HFFc6 (cell line): ENCODE data around the gene NRGN. TPM values are rescaled to one million over a fixed set of nuclear protein-coding genes. Genes with fewer than 3 reads are reported as not detected.

ENCODE experiments used
- DNase-seq: peaks from one replicate; pipeline ENCODE4 v3.0.0-alpha.2; 2018
- H3K27ac Mint-ChIP-seq: 2 replicates; pipeline ENCODE4 v1.8.0; 2020; ENCODE audit warnings: mild to moderate bottlenecking, mixed read lengths
- H3K27me3 Mint-ChIP-seq: 2 replicates; pipeline ENCODE4 v1.8.0; 2021; ENCODE audit warnings: mild to moderate bottlenecking, moderate library complexity, mixed read lengths; ENCODE audit not compliant: insufficient read depth
- H3K36me3 Mint-ChIP-seq: 2 replicates; pipeline ENCODE4 v1.8.0; 2021; ENCODE audit warnings: low read depth, mixed read lengths
- H3K4me1 Mint-ChIP-seq: 2 replicates; pipeline ENCODE4 v1.8.0; 2020; ENCODE audit warnings: low read depth, mixed read lengths
- H3K4me3 Mint-ChIP-seq: 2 replicates; pipeline ENCODE4 v1.8.0; 2020; ENCODE audit warnings: mild to moderate bottlenecking, moderate library complexity, mixed read lengths
- H3K9me3 Mint-ChIP-seq: 2 replicates; pipeline ENCODE4 v1.8.0; 2020; ENCODE audit warnings: mild to moderate bottlenecking, mixed read lengths
- total RNA-seq, 6 experiments: library from RNA; stranded (reverse); fragmentation: NEBNext Ultra II Directional; extraction: Animal tissue kit (Norgen Biotek cat#: 25700); gene quantifications; 2 replicates in 1 of 6; 3 replicates in 5 of 6; pipeline ENCODE4 v1.2.3, GENCODE V29; 2021
- TF ChIP-seq, protein P1 (sequence below): fragments of 200-600 bp; sonication (generic); IDR thresholded peaks from 2 replicates; pipeline ENCODE4 v1.5.0; 2021; ENCODE audit warnings: antibody characterized with exemption, mild to moderate bottlenecking

The NRGN gene
- total RNA-seq, 6 experiments from 2014 or later = 3.8 to 6.5 (median 5.4) TPM

DNA sequence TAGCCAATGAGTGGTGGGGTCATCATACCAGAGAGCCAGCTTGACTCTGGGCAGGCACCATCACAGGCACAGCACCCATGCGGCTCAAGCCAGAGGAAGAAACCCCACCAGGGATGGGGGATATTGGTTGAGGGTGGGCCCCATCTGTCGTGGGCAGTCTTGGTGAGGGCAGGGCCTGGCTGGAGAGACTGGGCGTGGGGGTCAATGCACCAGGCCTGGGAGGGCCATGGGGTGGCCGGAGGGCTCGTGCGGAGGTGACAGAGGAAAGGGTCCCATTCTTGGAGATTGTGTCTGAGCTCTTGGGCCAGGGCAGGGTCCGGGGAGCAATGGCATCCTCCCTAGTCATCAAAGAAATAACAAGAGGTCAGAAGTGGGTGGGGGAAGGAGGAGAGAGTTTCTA, 13.9 kb downstream of the NRGN start:
- no peak overlapping the region; the same call in 1 of the 2 replicates for H3K27ac Mint-ChIP-seq
- no peak overlapping the region for H3K4me3 Mint-ChIP-seq
- peaks cover 40% of the 10 kb centered on the region for H3K4me1 Mint-ChIP-seq
- peaks cover 24% of the 10 kb centered on the region for H3K27me3 Mint-ChIP-seq
- TF ChIP-seq, protein P1, sequence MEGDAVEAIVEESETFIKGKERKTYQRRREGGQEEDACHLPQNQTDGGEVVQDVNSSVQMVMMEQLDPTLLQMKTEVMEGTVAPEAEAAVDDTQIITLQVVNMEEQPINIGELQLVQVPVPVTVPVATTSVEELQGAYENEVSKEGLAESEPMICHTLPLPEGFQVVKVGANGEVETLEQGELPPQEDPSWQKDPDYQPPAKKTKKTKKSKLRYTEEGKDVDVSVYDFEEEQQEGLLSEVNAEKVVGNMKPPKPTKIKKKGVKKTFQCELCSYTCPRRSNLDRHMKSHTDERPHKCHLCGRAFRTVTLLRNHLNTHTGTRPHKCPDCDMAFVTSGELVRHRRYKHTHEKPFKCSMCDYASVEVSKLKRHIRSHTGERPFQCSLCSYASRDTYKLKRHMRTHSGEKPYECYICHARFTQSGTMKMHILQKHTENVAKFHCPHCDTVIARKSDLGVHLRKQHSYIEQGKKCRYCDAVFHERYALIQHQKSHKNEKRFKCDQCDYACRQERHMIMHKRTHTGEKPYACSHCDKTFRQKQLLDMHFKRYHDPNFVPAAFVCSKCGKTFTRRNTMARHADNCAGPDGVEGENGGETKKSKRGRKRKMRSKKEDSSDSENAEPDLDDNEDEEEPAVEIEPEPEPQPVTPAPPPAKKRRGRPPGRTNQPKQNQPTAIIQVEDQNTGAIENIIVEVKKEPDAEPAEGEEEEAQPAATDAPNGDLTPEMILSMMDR = no peak
- DNase-seq = no peak
- H3K9me3 Mint-ChIP-seq = no peaks in the 10 kb centered on the region
- no peaks in the 10 kb centered on the region for H3K36me3 Mint-ChIP-seq

DNA sequence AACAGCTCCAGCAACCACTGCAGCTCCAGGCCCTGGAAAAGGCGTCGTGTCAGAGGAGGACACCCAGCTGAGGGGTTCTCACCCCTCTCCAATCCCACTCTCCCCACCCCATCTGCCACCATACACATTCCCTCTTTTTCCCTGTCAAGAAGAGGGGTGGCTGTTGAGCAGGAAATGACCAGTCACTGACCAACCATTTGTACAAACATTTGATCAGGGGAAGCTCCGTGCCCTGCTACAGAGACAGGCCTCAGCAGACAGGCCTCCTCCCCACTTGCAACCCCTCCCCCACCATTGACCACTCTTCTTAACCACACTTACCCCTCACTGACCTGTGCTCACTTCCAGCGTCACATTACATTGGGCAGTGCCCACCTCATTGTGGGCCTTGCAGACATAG, 14.6 kb downstream of the NRGN start:
- Mint-ChIP-seq H3K36me3 (no peaks in the 10 kb centered on the region), H3K4me1 (peaks cover 39% of the 10 kb centered on the region), H3K9me3 (no peaks in the 10 kb centered on the region), H3K4me3 (no peak overlapping the region), H3K27ac (no peak overlapping the region), H3K27me3 (peaks cover 29% of the 10 kb centered on the region)
- DNase-seq = no peak
- TF ChIP-seq, protein P1 = no peak

DNA sequence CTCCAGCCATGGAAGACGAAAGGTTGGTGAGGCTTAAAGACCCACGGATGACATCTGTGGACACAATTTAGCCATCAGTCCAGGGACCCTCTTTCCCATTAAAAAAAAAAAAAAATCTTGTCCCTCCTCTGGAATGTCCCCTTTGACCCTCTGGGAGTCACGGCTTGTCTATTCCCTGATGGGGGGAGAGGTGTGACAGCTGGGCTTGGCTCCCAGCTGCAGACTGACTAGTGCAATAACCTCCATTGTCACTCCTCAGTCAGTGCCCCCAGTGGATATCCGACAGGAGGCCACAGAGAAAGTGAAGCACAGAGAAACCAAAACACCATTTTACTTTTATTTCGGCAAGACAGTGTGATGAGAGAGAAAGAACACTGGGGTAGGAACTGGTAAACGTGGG, 15.0 kb downstream of the NRGN start:
- TF ChIP-seq, protein P1 = no peak
- Mint-ChIP-seq H3K9me3 (no peaks in the 10 kb centered on the region), H3K27me3 (peaks cover 29% of the 10 kb centered on the region), H3K36me3 (no peaks in the 10 kb centered on the region), H3K4me3 (no peak overlapping the region), H3K4me1 (peaks cover 38% of the 10 kb centered on the region), H3K27ac (no peak overlapping the region)
- DNase-seq = no peak

DNA sequence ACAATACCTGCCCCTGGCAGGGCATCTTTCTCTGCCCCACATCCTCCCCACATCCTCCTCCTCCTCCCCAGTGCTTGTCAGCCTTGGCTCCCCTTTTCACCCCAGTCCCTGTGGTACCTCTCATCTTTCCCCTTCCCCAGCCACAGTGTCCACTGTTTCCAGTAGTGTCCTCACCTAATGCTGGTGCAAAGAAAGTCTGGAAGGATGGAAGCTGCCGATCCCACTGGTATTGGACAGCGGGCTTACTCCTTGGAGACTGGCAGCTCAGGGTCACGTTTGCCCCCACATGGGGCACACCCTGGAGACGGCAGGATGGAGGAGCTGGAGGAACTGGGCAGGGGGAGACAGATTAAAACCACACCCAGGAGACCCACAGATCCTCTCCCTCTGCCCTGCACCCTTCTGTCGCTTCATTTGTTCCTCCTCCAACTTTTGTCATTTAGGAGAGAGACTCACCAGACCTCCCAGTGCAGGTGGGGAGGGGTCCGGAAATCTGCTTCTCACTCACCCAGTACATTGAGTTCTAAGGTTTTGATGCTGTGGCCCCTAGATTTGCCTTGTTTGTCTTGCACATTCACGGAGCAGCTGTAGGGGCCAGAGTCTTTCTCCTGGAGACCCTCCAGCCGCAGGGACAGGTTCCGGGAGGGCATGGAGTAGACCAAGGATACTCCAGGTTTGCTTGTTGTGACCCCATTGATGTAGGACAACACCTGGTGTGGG, 16.5 kb downstream of the NRGN start:
- Mint-ChIP-seq H3K9me3 (no peaks in the 10 kb centered on the region), H3K4me1 (peaks cover 38% of the 10 kb centered on the region), H3K4me3 (no peak overlapping the region), H3K27me3 (peaks cover 28% of the 10 kb centered on the region), H3K27ac (no peak overlapping the region), H3K36me3 (no peaks in the 10 kb centered on the region)
- no peak for DNase-seq
- TF ChIP-seq, protein P1 = no peak

DNA sequence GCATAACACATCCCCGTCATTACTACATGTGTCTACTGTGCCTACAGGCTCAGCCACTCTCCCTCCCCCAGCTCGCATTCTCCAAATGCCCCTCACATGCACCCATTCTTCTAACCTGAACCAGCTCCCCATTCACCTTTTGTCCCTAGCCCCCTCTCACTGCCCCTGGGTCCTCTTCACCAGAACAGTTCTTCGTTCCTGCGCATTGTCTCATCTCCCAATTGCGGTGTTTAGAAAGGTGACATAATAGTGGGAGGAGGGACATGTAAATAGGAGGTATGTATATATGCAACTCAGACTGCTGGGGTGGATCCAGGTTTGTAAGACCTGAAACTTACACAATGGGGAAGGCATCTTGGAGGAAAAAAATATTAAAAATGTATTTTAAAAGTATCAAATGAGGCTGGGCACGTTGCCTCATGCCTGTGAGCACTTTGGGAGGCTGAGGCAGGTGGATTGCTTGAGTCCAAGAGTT, 17.0 kb downstream of the NRGN start:
- H3K9me3 Mint-ChIP-seq = no peaks in the 10 kb centered on the region
- H3K27me3 Mint-ChIP-seq = peaks cover 32% of the 10 kb centered on the region
- no peak for DNase-seq
- TF ChIP-seq, protein P1 = no peak
- H3K4me1 Mint-ChIP-seq = peaks cover 38% of the 10 kb centered on the region
- H3K4me3 Mint-ChIP-seq = no peak overlapping the region
- no peaks in the 10 kb centered on the region for H3K36me3 Mint-ChIP-seq
- no peak overlapping the region for H3K27ac Mint-ChIP-seq
